Measurements from ENCODE around the gene ETV3. TPM values are rescaled to one million over a fixed set of nuclear protein-coding genes. Genes with fewer than 3 reads are reported as not detected.

ETV3 gene
- total and polyA plus RNA-seq, 10 of the 15 experiments (the other 5 are each of a cell fraction or from before 2014, with no cell fraction given): 1.7 to 13.8 (median 7.2) TPM

DNA sequence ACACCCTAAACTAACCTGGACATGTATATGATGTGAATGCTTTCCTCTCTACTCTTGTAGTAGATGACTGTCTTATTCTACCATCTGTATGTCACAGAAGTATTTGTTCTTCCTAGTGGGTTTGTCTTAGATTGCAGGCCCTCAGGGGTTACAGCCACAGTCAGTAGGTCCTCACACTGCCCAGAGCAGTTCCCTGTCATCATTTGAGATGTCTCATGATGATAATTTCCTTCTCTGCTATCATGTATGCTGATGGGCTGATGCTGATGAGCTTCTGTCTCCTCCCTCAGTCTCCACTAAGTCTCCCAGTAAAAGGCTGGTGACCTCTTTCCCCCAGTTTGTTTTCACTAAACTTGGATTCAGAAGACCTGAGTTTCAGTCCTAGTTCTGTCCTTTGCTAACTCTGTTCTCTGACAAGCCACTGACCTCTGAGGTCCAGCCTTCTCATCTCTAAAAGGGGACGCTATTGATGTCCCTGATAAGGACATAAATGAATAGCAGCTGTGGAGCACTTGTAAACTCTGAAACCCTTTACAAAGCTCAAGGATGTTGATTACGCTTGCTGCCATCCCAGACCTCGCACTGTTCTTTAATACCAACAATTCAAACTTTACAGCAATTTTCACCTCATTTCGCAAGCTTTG lies 3.1 kb upstream of the ETV3 start:
- no TSS peak for BruUV-seq (replicated peaks)
- ChIA-PET RAD21 (ENCODE audit: unreplicated experiment) (interaction anchor here (1.4 to 1.9 kb wide), 3 partner anchors 11 to 51 kb away, joined by 3 to 12 read pairs (median 5); no protein-coding TSS in a partner anchor), SMC1A (ENCODE audit: uncharacterized antibody, unreplicated experiment) (interaction anchor here (0.6 to 1.9 kb wide), 7 partner anchors 9 to 64 kb away, joined by 3 to 8 read pairs (median 4); no protein-coding TSS in a partner anchor), CTCF (interaction anchor here (0.9 to 4.3 kb wide), 5 partner anchors 13 to 369 kb away, joined by 3 to 46 read pairs (median 4); no protein-coding TSS in a partner anchor), POLR2A (interaction anchor here (0.6 to 3.0 kb wide), 4 partner anchors 10 to 102 kb away, joined by 3 to 10 read pairs (median 5); no protein-coding TSS in a partner anchor)
- no peak overlapping the region for H3K27ac ChIP-seq (ENCODE audit: control insufficient read depth, insufficient read depth)
- no peaks in the 10 kb centered on the region; the same call in 1 of the 2 replicates for H4K20me1 ChIP-seq (ENCODE audit: control insufficient read depth, insufficient read depth)
- WGBS (ENCODE audit: insufficient coverage, insufficient replicate concordance, low lambda C conversion rate, missing lambda C conversion rate): 94% methylated on average over 4 of the region's 4 CpGs
- H3K4me1 ChIP-seq (ENCODE audit: control insufficient read depth, insufficient read depth, low read length): peaks cover 9% of the 10 kb centered on the region; the same call in 1 of the 2 replicates
- no peak overlapping the region for H3K4me2 ChIP-seq (ENCODE audit: control insufficient read depth, insufficient read depth)
- no peaks in the 10 kb centered on the region for H3K9me3 ChIP-seq (replicated peaks; ENCODE audit: control insufficient read depth, insufficient read depth, low read length)
- H3K79me2 ChIP-seq (ENCODE audit: control insufficient read depth, insufficient read depth, low read length): peaks cover 18% of the 10 kb centered on the region
- no peak for ATAC-seq
- no peak for TF ChIP-seq IKZF2 (IDR thresholded peaks at IDR 0.05)
- no peak for TF ChIP-seq HCFC1 (IDR thresholded peaks at IDR 0.05; ENCODE audit: low read length)
- TF ChIP-seq MTA3 (IDR thresholded peaks at IDR 0.05; ENCODE audit: borderline replicate concordance, low read length): no peak
- TF ChIP-seq, protein P1, sequence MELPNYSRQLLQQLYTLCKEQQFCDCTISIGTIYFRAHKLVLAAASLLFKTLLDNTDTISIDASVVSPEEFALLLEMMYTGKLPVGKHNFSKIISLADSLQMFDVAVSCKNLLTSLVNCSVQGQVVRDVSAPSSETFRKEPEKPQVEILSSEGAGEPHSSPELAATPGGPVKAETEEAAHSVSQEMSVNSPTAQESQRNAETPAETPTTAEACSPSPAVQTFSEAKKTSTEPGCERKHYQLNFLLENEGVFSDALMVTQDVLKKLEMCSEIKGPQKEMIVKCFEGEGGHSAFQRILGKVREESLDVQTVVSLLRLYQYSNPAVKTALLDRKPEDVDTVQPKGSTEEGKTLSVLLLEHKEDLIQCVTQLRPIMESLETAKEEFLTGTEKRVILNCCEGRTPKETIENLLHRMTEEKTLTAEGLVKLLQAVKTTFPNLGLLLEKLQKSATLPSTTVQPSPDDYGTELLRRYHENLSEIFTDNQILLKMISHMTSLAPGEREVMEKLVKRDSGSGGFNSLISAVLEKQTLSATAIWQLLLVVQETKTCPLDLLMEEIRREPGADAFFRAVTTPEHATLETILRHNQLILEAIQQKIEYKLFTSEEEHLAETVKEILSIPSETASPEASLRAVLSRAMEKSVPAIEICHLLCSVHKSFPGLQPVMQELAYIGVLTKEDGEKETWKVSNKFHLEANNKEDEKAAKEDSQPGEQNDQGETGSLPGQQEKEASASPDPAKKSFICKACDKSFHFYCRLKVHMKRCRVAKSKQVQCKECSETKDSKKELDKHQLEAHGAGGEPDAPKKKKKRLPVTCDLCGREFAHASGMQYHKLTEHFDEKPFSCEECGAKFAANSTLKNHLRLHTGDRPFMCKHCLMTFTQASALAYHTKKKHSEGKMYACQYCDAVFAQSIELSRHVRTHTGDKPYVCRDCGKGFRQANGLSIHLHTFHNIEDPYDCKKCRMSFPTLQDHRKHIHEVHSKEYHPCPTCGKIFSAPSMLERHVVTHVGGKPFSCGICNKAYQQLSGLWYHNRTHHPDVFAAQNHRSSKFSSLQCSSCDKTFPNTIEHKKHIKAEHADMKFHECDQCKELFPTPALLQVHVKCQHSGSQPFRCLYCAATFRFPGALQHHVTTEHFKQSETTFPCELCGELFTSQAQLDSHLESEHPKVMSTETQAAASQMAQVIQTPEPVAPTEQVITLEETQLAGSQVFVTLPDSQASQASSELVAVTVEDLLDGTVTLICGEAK (IDR thresholded peaks at IDR 0.05; ENCODE audit: borderline replicate concordance): no peak
- no peak for TF ChIP-seq ATF7 (IDR thresholded peaks at IDR 0.05; ENCODE audit: low read depth)
- TF ChIP-seq, protein P2, sequence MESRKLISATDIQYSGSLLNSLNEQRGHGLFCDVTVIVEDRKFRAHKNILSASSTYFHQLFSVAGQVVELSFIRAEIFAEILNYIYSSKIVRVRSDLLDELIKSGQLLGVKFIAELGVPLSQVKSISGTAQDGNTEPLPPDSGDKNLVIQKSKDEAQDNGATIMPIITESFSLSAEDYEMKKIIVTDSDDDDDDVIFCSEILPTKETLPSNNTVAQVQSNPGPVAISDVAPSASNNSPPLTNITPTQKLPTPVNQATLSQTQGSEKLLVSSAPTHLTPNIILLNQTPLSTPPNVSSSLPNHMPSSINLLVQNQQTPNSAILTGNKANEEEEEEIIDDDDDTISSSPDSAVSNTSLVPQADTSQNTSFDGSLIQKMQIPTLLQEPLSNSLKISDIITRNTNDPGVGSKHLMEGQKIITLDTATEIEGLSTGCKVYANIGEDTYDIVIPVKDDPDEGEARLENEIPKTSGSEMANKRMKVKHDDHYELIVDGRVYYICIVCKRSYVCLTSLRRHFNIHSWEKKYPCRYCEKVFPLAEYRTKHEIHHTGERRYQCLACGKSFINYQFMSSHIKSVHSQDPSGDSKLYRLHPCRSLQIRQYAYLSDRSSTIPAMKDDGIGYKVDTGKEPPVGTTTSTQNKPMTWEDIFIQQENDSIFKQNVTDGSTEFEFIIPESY (IDR thresholded peaks at IDR 0.05): no peak
- TF ChIP-seq SIN3A (IDR thresholded peaks at IDR 0.05; ENCODE audit: low read depth, low read length): no peak
- no peak for TF ChIP-seq RAD21 (IDR thresholded peaks at IDR 0.05; ENCODE audit: insufficient read depth, low read depth, low read length)
- TF ChIP-seq ETV6 (conservative IDR thresholded peaks at IDR 0.05 in 1 of 2, IDR thresholded peaks at IDR 0.05 in 1 of 2; ENCODE audit: borderline replicate concordance in 1 of 2, low read depth in 1 of 2): no peak
- TF ChIP-seq SKIL (IDR thresholded peaks at IDR 0.05; ENCODE audit: low read depth, poor library complexity, severe bottlenecking): no peak
- TF ChIP-seq RCOR1 (conservative IDR thresholded peaks at IDR 0.05; ENCODE audit: low read depth, low read length): no peak
- TF ChIP-seq TBL1XR1 (IDR thresholded peaks at IDR 0.05; ENCODE audit: low read depth, low read length): no peak
- TF ChIP-seq DPF2 (IDR thresholded peaks at IDR 0.05): no peak
- no peak for TF ChIP-seq NFYA (IDR thresholded peaks at IDR 0.05; ENCODE audit: borderline replicate concordance, low read depth, low read length)
- intact Hi-C loops (cut with micrococcal nuclease; ENCODE audit: unreplicated experiment): no loop called here
- FAIRE-seq: no peak
- in situ Hi-C loops (cut with MboI): no loop called here
- no peaks in the 10 kb centered on the region for H3K36me3 ChIP-seq (ENCODE audit: control insufficient read depth in 2 of 2, insufficient read depth in 2 of 2, low read length in 1 of 2)
- no peaks in the 10 kb centered on the region for H3K27me3 ChIP-seq (replicated peaks in 1 of 2; ENCODE audit: control insufficient read depth in 2 of 2, insufficient read depth in 2 of 2, low read length in 1 of 2)
- no peak for DNase-seq (ENCODE audit: low read depth, low spot score)
- H3K9ac ChIP-seq (ENCODE audit: control insufficient read depth, insufficient read depth, low read length): no peak overlapping the region
- no peak overlapping the region for H2AFZ ChIP-seq (ENCODE audit: control insufficient read depth, low read depth, low read length)
- no peak overlapping the region for H3K4me3 ChIP-seq

All from GM12878 (cell line).